GM12878 (cell line): ENCODE measurements around the gene TMEM109. TPM values are rescaled to one million over a fixed set of nuclear protein-coding genes. Genes with fewer than 3 reads are reported as not detected.
A peak's percentile ranks its signal among the peaks of the same experiment; 100 is the strongest.

Experiments used
- BCL3 ChIP-seq: IDR thresholded peaks from 2 replicates; pipeline ENCODE4 v1.6.1; 2011; ENCODE audit warnings: borderline replicate concordance, low read depth, mild to moderate bottlenecking, moderate library complexity, low read length; ENCODE audit not compliant: insufficient read depth, poor library complexity, severe bottlenecking
- ELK1 ChIP-seq: IDR thresholded peaks from 2 replicates; pipeline ENCODE4 v1.6.1; 2012; ENCODE audit warnings: low read depth, low read length, improper control_type of control experiment
- ETV6 ChIP-seq, 2 experiments: fragments of 450-650 bp in 1 of 2; IDR thresholded peaks in 1 of 2; conservative IDR thresholded peaks in 1 of 2; 2 replicates each; pipeline ENCODE4 v1.6.1; 2014; ENCODE audit warnings: antibody characterized with exemption in 1 of 2, borderline replicate concordance in 1 of 2, low read depth in 1 of 2, mild to moderate bottlenecking in 1 of 2, moderate library complexity in 1 of 2
- HCFC1 ChIP-seq: fragments of 150-350 bp; IDR thresholded peaks from 2 replicates; pipeline ENCODE4 v1.6.1; 2014; ENCODE audit warnings: low read length
- IRF3 ChIP-seq: fragments of 450-650 bp; IDR thresholded peaks from 2 replicates; pipeline ENCODE4 v1.6.1; 2014; ENCODE audit warnings: mild to moderate bottlenecking
- LARP7 ChIP-seq: fragments of 450-650 bp; IDR thresholded peaks from 2 replicates; pipeline ENCODE4 v1.6.1; 2017; ENCODE audit warnings: mild to moderate bottlenecking
- MAX ChIP-seq: IDR thresholded peaks from 2 replicates; pipeline ENCODE4 v1.6.1; 2012; ENCODE audit warnings: low read depth, low read length, improper control_type of control experiment
- MTA2 ChIP-seq: fragments of 450-650 bp; IDR thresholded peaks from 2 replicates; pipeline ENCODE4 v1.6.1; 2016; ENCODE audit warnings: low read depth, mild to moderate bottlenecking, moderate library complexity
- NFIC ChIP-seq: IDR thresholded peaks from 2 replicates; pipeline ENCODE4 v1.6.1; 2012; ENCODE audit warnings: low read depth, mild to moderate bottlenecking, inconsistent platforms, low read length, moderate library complexity
- NFYB ChIP-seq: IDR thresholded peaks from 2 replicates; pipeline ENCODE4 v1.6.1; 2011; ENCODE audit warnings: low read depth, mild to moderate bottlenecking, low read length, improper control_type of control experiment, moderate library complexity; ENCODE audit not compliant: insufficient read depth
- POLR2A ChIP-seq: IDR thresholded peaks from 2 replicates; pipeline ENCODE4 v1.6.1; 2011; ENCODE audit warnings: low read depth, mild to moderate bottlenecking, low read length
- RELB ChIP-seq: fragments of 450-650 bp; IDR thresholded peaks from 2 replicates; pipeline ENCODE4 v1.6.1; 2017; ENCODE audit warnings: low read depth, mild to moderate bottlenecking, moderate library complexity
- RFX5 ChIP-seq: IDR thresholded peaks from 2 replicates; pipeline ENCODE4 v1.6.1; 2011; ENCODE audit warnings: low read depth, low read length, improper control_type of control experiment
- SP1 ChIP-seq: IDR thresholded peaks from one replicate; pipeline ENCODE4 v1.6.1; 2011; ENCODE audit warnings: low read depth, low read length
- SUZ12 ChIP-seq: fragments of 200-600 bp; sonication (generic); IDR thresholded peaks from one replicate; pipeline ENCODE4 v1.6.1; 2018; ENCODE audit warnings: antibody characterized with exemption, mild to moderate bottlenecking; ENCODE audit not compliant: unreplicated experiment
- WRNIP1 ChIP-seq: IDR thresholded peaks from 2 replicates; pipeline ENCODE4 v1.6.1; 2011; ENCODE audit warnings: low read depth, low read length, improper control_type of control experiment, borderline replicate concordance
- ZNF207 ChIP-seq: fragments of 450-650 bp; IDR thresholded peaks from 2 replicates; pipeline ENCODE4 v1.6.1; 2014; ENCODE audit warnings: antibody characterized with exemption, mild to moderate bottlenecking, borderline replicate concordance
- ZNF592 ChIP-seq: fragments of 450-650 bp; IDR thresholded peaks from 2 replicates; pipeline ENCODE4 v1.6.1; 2017; ENCODE audit warnings: mild to moderate bottlenecking, moderate library complexity
- ZSCAN29 ChIP-seq: fragments of 450-650 bp; IDR thresholded peaks from 2 replicates; pipeline ENCODE4 v1.6.1; 2017; ENCODE audit warnings: mild to moderate bottlenecking, moderate library complexity
- ZZZ3 ChIP-seq: IDR thresholded peaks from 2 replicates; pipeline ENCODE4 v1.6.1; 2011; ENCODE audit warnings: low read depth; ENCODE audit not compliant: control insufficient read depth, insufficient read length
- polyA plus RNA-seq, 11 experiments: library from polyadenylated mRNA; depleted of rRNA in 4 of 11; unstranded in 6 of 11; stranded (reverse) in 5 of 11; fragments of >200 nt; fragmentation: Nextera tagmentation in 4 of 11; fragmentation: Illumina TruSeq in 1 of 11; extraction: Ambion mirVana in 4 of 11; extraction: Trizol in 1 of 11; gene quantifications; 1 replicate in 1 of 11; 2 replicates in 10 of 11; pipeline versions ENCODE4 v1.2.1 to v1.2.3, GENCODE V29; 2011 to 2016; ENCODE audit warnings: inconsistent platforms in 2 of 11, missing spikeins in 2 of 11, low read depth in 1 of 11
- total RNA-seq, 4 experiments: library from RNA; depleted of rRNA in 3 of 4; stranded (reverse); fragments of >200 nt in 3 of 4; fragmentation: Illumina TruSeq in 1 of 4; extraction: Trizol in 1 of 4; gene quantifications; 2 replicates each; pipeline versions ENCODE4 v1.2.1 to v1.2.3, GENCODE V29; 2013 to 2021

Gene TMEM109
- total and polyA plus RNA-seq, 10 of the 15 experiments (the other 5 are each of a cell fraction or from before 2014, with no cell fraction given) = 21.9 to 199 (median 85.2) TPM

- TF ChIP-seq RELB (peak; percentile 47; the same call in 1 of the 2 replicates), NFYB (no peak), ZNF592 (no peak), SP1 (no peak), ETV6 (conservative IDR thresholded peaks at IDR 0.05 in 1 of 2, IDR thresholded peaks at IDR 0.05 in 1 of 2; ENCODE audit: borderline replicate concordance in 1 of 2, low read depth in 1 of 2) (no peak), MTA2 (no peak), HCFC1 (peak; percentile 95), NFIC (no peak), WRNIP1 (no peak), ZNF207 (peak; percentile 66; the same call in 1 of the 2 replicates), SUZ12 (no peak), ELK1 (no peak), ZSCAN29 (no peak), POLR2A (peak; percentile 70), IRF3 (no peak; the same call in 1 of the 2 replicates), LARP7 (peak; percentile 71), ZZZ3 (no peak), MAX (peak; percentile 92), RFX5 (no peak), BCL3 (no peak)
These were observed at the start of gene TMEM109 (continued) for GRCh38 chr11:60913793-60914632.
